Left lung (tissue), 10 donors: Measurements from ENCODE around the gene NAGA. TPM values are rescaled to one million over a fixed set of nuclear protein-coding genes. Genes with fewer than 3 reads are reported as not detected.

ENCODE experiments used
- ATAC-seq: fragments of 200-7000 bp; cut with Tn5 transposase; one replicate; pipeline ENCODE4 v1.9.1; 2020; ENCODE audit warnings: moderate library complexity
- DNase-seq, 4 donors: peaks; one replicate each; pipeline ENCODE4 v3.0.0-alpha.2; 2013 to 2020
- H3K27ac ChIP-seq, 2 donors: fragments of 200-600 bp; sonication (generic) in 1 of 2; one replicate each; pipeline versions ENCODE4 v1.5.0 to v1.8.0; 2020 to 2021
- H3K27me3 ChIP-seq, 2 donors: fragments of 200-600 bp; sonication (generic) in 1 of 2; one replicate each; pipeline versions ENCODE4 v1.5.0 to v1.8.0; 2020 to 2021
- H3K36me3 ChIP-seq, 2 donors: fragments of 200-600 bp; sonication (generic) in 1 of 2; one replicate each; pipeline versions ENCODE4 v1.5.0 to v1.8.0; 2020 to 2021
- H3K4me1 ChIP-seq, 2 donors: fragments of 200-600 bp; one replicate each; pipeline ENCODE4 v1.8.0; 2021
- H3K4me3 ChIP-seq, 2 donors: fragments of 200-600 bp; sonication (generic) in 1 of 2; one replicate each; pipeline versions ENCODE4 v1.5.0 to v1.8.0; 2020 to 2021; ENCODE audit warnings: mild to moderate bottlenecking in 1 of 2
- H3K9me3 ChIP-seq, 2 donors: fragments of 200-600 bp; sonication (generic) in 1 of 2; one replicate each; pipeline versions ENCODE4 v1.5.0 to v1.8.0; 2020 to 2021
- intact Hi-C, 2 donors: fragments of 100-400 bp; cut with DNase I; formaldehyde crosslinking; loops; one replicate each; pipeline versions ENCODE4 v1.11.2 to v1.14.2; 2022
- polyA plus RNA-seq, 6 donors: library from polyadenylated mRNA; unstranded; fragments of 120-200 nt; gene quantifications; one replicate each; pipeline ENCODE4 v1.2.1, GENCODE V29; 2013; ENCODE audit not compliant: insufficient read length in 6 of 6
- total RNA-seq, 2 donors: library from RNA; stranded (reverse); fragmentation: NEBNext Ultra II Directional; extraction: Animal tissue kit (Norgen Biotek cat#: 25700); gene quantifications; one replicate each; pipeline ENCODE4 v1.2.1, GENCODE V29; 2021
- TF ChIP-seq, protein P1 (sequence below), 2 donors: fragments of 200-600 bp; sonication (generic) in 1 of 2; IDR thresholded peaks; one replicate each; pipeline versions ENCODE4 v1.5.0 to v1.8.0; 2021; ENCODE audit warnings: antibody characterized with exemption in 2 of 2
- donor health status: DM: no; HTN: yes; CAD: no.
- donor health status: DM: no; HTN: no; CAD: no.

The NAGA gene
- total and polyA plus RNA-seq, 8 donors: 21.6 to 35.6 (median 28.0) TPM

- DNase-seq: no peak
- Histone ChIP-seq H3K9me3 (no peaks in the 10 kb centered on the region), H3K27ac (no peak overlapping the region), H3K4me1 (no peaks in the 10 kb centered on the region), H3K4me3 (no peak overlapping the region), H3K27me3 (no peaks in the 10 kb centered on the region), H3K36me3 (no peaks in the 10 kb centered on the region)
- no peak for ATAC-seq
- TF ChIP-seq, protein P1, sequence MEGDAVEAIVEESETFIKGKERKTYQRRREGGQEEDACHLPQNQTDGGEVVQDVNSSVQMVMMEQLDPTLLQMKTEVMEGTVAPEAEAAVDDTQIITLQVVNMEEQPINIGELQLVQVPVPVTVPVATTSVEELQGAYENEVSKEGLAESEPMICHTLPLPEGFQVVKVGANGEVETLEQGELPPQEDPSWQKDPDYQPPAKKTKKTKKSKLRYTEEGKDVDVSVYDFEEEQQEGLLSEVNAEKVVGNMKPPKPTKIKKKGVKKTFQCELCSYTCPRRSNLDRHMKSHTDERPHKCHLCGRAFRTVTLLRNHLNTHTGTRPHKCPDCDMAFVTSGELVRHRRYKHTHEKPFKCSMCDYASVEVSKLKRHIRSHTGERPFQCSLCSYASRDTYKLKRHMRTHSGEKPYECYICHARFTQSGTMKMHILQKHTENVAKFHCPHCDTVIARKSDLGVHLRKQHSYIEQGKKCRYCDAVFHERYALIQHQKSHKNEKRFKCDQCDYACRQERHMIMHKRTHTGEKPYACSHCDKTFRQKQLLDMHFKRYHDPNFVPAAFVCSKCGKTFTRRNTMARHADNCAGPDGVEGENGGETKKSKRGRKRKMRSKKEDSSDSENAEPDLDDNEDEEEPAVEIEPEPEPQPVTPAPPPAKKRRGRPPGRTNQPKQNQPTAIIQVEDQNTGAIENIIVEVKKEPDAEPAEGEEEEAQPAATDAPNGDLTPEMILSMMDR (IDR thresholded peaks at IDR 0.05): no peak
- intact Hi-C loops: no loop called here
Observed at GRCh38 chr22:42021571-42021970, 49.0 kb downstream of the NAGA start.

DNA sequence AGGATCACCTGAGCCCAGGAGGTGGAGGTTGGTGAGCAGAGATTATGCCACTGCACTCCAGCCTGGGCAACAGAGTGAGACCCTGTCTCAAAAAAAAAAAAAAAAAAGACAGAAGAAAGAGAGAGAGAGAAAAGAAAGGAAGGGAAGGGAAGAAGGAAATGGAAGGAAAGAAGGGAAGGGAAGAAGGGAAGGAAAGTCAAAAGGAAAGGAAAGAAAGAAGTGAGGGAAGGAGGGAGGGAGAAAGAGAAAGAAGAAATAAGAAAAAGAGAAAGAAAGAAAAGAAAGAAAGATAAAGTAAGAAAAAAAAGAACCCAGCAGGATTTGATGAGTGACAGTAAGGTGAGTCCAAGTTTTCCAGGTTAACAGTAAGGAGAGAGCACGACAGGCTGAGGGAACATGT, 52.4 kb downstream of the NAGA start:
- Histone ChIP-seq H3K36me3 (no peaks in the 10 kb centered on the region), H3K27me3 (no peaks in the 10 kb centered on the region), H3K9me3 (no peaks in the 10 kb centered on the region), H3K27ac (no peak overlapping the region), H3K4me1 (no peaks in the 10 kb centered on the region), H3K4me3 (no peak overlapping the region)
- TF ChIP-seq, protein P1 (IDR thresholded peaks at IDR 0.05): no peak
- no peak for DNase-seq
- intact Hi-C loops: no loop called here
- no peak for ATAC-seq

GRCh38 chr22:42016111-42016510, 54.5 kb downstream of the NAGA start:
- TF ChIP-seq, protein P1 (IDR thresholded peaks at IDR 0.05): no peak
- ATAC-seq (no peak), DNase-seq (no peak)
- intact Hi-C loops: no loop called here
- peaks cover 0 to 3% of the 10 kb centered on the region in 2 donors for H3K9me3 ChIP-seq
- no peaks in the 10 kb centered on the region for H3K27me3 ChIP-seq
- H3K4me3 ChIP-seq: no peak overlapping the region
- H3K4me1 ChIP-seq: no peaks in the 10 kb centered on the region
- H3K27ac ChIP-seq: no peak overlapping the region
- no peaks in the 10 kb centered on the region for H3K36me3 ChIP-seq

GRCh38 chr22:42013385-42013784, 57.2 kb downstream of the NAGA start:
- TF ChIP-seq, protein P1 (IDR thresholded peaks at IDR 0.05): no peak

DNA sequence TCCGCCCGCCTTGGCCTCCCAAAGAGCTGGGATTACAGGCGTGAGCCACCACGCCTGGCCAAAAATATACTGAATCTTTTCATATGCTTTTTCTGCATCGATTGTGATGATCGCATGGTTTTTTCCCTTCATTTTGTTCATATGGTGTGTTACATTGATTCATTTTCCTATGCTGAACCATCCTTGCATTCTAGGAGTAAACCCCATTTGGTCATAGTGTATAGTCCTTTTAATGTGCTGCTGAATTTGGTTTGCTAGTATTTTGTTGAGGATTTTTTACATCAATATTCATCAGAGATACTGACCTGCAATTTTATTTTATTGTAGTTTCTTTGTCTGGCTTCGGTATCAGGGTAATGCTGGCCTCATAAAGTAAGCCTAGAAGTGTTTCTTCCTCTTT, 59.8 kb downstream of the NAGA start:
- no peak for ATAC-seq
- no peak overlapping the region for H3K27ac ChIP-seq
- H3K27me3 ChIP-seq: no peaks in the 10 kb centered on the region
- peaks cover 0 to 25% of the 10 kb centered on the region in 2 donors for H3K9me3 ChIP-seq
- no peaks in the 10 kb centered on the region for H3K4me1 ChIP-seq
- no peak overlapping the region for H3K4me3 ChIP-seq
- TF ChIP-seq, protein P1 (IDR thresholded peaks at IDR 0.05): no peak
- no peak for DNase-seq
- intact Hi-C loops: no loop called here
- no peaks in the 10 kb centered on the region for H3K36me3 ChIP-seq

More at GRCh38 chr22:42013385-42013784, 57.2 kb downstream of the NAGA start:
- no peaks in the 10 kb centered on the region for H3K4me1 ChIP-seq
- H3K27ac ChIP-seq: no peak overlapping the region
- no peak overlapping the region for H3K4me3 ChIP-seq
- DNase-seq (no peak), ATAC-seq (no peak)
- H3K36me3 ChIP-seq: no peaks in the 10 kb centered on the region
- H3K27me3 ChIP-seq: no peaks in the 10 kb centered on the region
- H3K9me3 ChIP-seq: peaks cover 0 to 25% of the 10 kb centered on the region in 2 donors
- intact Hi-C loops: no loop called here

Other genes with a start within 250 kb of the NAGA start
- 100 to 1,000 TPM; 130 to 162 TPM for gene SREBF2, start 237.7 kb downstream of the NAGA start, total RNA-seq
- gene SREBF2, start 237.7 kb downstream of the NAGA start, polyA plus RNA-seq: 100 to 1,000 TPM in 1 of 6 donors, 10 to 100 TPM in 5; 49.2 to 100 (median 69.2) TPM
- gene SHISA8, start 155.7 kb downstream of the NAGA start, total RNA-seq: not detected
- gene SHISA8, start 155.7 kb downstream of the NAGA start, polyA plus RNA-seq: under 1 TPM in 2 of 6 donors, not detected in 4; 0.11 to 0.24 TPM
- under 1 TPM; 0.15 to 0.42 TPM for gene TNFRSF13C, start 144.0 kb downstream of the NAGA start, total RNA-seq
- gene TNFRSF13C, start 144.0 kb downstream of the NAGA start, polyA plus RNA-seq: 1 to 10 TPM; 1.8 to 3.0 (median 2.1) TPM
- gene CENPM, start 123.7 kb downstream of the NAGA start, total RNA-seq: 10 to 100 TPM in 1 of 2 donors, 1 to 10 TPM in 1; 9.6 to 12.0 TPM
- gene CENPM, start 123.7 kb downstream of the NAGA start, polyA plus RNA-seq: 10 to 100 TPM; 10.4 to 20.5 (median 15.7) TPM
- gene SEPTIN3, start 101.4 kb downstream of the NAGA start, total RNA-seq: 1 to 10 TPM in 1 of 2 donors, under 1 TPM in 1; 0.99 to 2.0 TPM
- gene SEPTIN3, start 101.4 kb downstream of the NAGA start, polyA plus RNA-seq: 1 to 10 TPM; 1.2 to 2.0 (median 1.5) TPM
- gene WBP2NL, start 72.0 kb downstream of the NAGA start, total RNA-seq: 1 to 10 TPM; 1.6 to 1.8 TPM
- gene WBP2NL, start 72.0 kb downstream of the NAGA start, polyA plus RNA-seq: 1 to 10 TPM; 2.5 to 5.2 (median 3.3) TPM
- 10 to 100 TPM; 18.7 to 20.4 TPM for gene PHETA2, start 3.4 kb upstream of the NAGA start, total RNA-seq
- 10 to 100 TPM; 11.2 to 18.6 (median 15.0) TPM for gene PHETA2, start 3.4 kb upstream of the NAGA start, polyA plus RNA-seq
- 10 to 100 TPM; 73.2 to 94.6 TPM for gene SMDT1, start 8.9 kb upstream of the NAGA start, total RNA-seq
- 100 to 1,000 TPM in 3 of 6 donors, 10 to 100 TPM in 3; 82.4 to 111 (median 94.9) TPM for gene SMDT1, start 8.9 kb upstream of the NAGA start, polyA plus RNA-seq
- 10 to 100 TPM; 64.8 to 69.7 TPM for gene NDUFA6, start 20.0 kb upstream of the NAGA start, total RNA-seq
- 10 to 100 TPM; 69.1 to 97.4 (median 87.8) TPM for gene NDUFA6, start 20.0 kb upstream of the NAGA start, polyA plus RNA-seq
- 1 to 10 TPM in 1 of 2 donors, under 1 TPM in 1; 0.96 to 1.1 TPM for gene CYP2D6, start 60.0 kb upstream of the NAGA start, total RNA-seq
- gene CYP2D6, start 60.0 kb upstream of the NAGA start, polyA plus RNA-seq: 1 to 10 TPM; 2.9 to 6.8 (median 5.0) TPM
- 10 to 100 TPM; 35.0 to 41.3 TPM for gene TCF20, start 199.8 kb upstream of the NAGA start, total RNA-seq
- gene TCF20, start 199.8 kb upstream of the NAGA start, polyA plus RNA-seq: 10 to 100 TPM; 24.8 to 27.7 (median 25.1) TPM